Neural cell (in vitro differentiated cells): ENCODE measurements around the gene CCNL2. TPM values are rescaled to one million over a fixed set of nuclear protein-coding genes. Genes with fewer than 3 reads are reported as not detected.
A peak's percentile ranks its signal among the peaks of the same experiment; 100 is the strongest.

ENCODE experiments used
- H2AFZ ChIP-seq: fragments of 200-600, 300-800 bp; sonication (generic), shearing (Covaris generic); 2 replicates; pipeline ENCODE4 v1.6.0; 2014; ENCODE audit warnings: low read depth, mild to moderate bottlenecking, antibody characterized with exemption, low read length, moderate library complexity
- H3F3A ChIP-seq: fragments of 200-600 bp; shearing (Covaris generic); 2 replicates; pipeline ENCODE4 v1.6.1; 2016; ENCODE audit warnings: mild to moderate bottlenecking, moderate library complexity, mixed read lengths, antibody characterized with exemption, low read length; ENCODE audit not compliant: insufficient read depth, poor library complexity, severe bottlenecking
- H3K27ac ChIP-seq: fragments of 200-600, 300-800 bp; sonication (generic), shearing (Covaris generic); 2 replicates; pipeline ENCODE4 v1.5.1; 2014; ENCODE audit warnings: mild to moderate bottlenecking, low read length, moderate library complexity
- H3K27me3 ChIP-seq: fragments of 300-800, 200-600 bp; sonication (generic), shearing (Covaris generic); 2 replicates; pipeline ENCODE4 v1.6.0; 2014; ENCODE audit warnings: mild to moderate bottlenecking, low read depth, low read length, moderate library complexity; ENCODE audit not compliant: insufficient read depth
- H3K36me3 ChIP-seq: fragments of 300-800, 200-600 bp; sonication (generic), shearing (Covaris generic); 2 replicates; pipeline ENCODE4 v1.5.1; 2014; ENCODE audit warnings: mild to moderate bottlenecking, antibody characterized with exemption, low read length, moderate library complexity; ENCODE audit not compliant: insufficient read depth
- H3K4me2 ChIP-seq: fragments of 300-800, 200-600 bp; sonication (generic), shearing (Covaris generic); 2 replicates; pipeline ENCODE4 v1.6.0; 2014; ENCODE audit warnings: mild to moderate bottlenecking, low read length
- H3K4me3 ChIP-seq: fragments of 300-800, 200-600 bp; sonication (generic), shearing (Covaris generic); 2 replicates; pipeline ENCODE4 v1.5.1; 2014; ENCODE audit warnings: mild to moderate bottlenecking, low read length, moderate library complexity
- H3K79me2 ChIP-seq: fragments of 200-600 bp; shearing (Covaris generic); replicated peaks from 2 replicates; pipeline ENCODE4 v1.6.0; 2014; ENCODE audit warnings: mild to moderate bottlenecking, low read length, moderate library complexity; ENCODE audit not compliant: insufficient read depth
- H3K9ac ChIP-seq: fragments of 300-800, 200-600 bp; sonication (generic), shearing (Covaris generic); 2 replicates; pipeline ENCODE4 v1.6.1; 2016; ENCODE audit warnings: mild to moderate bottlenecking, low read length, mixed read lengths
- H3K9me2 ChIP-seq: fragments of 200-600 bp; shearing (Covaris generic); 2 replicates; pipeline ENCODE4 v1.6.1; 2016; ENCODE audit warnings: mild to moderate bottlenecking, low read length, mixed read lengths; ENCODE audit not compliant: insufficient read depth
- H3K9me3 ChIP-seq: fragments of 200-600, 300-800 bp; sonication (generic), shearing (Covaris generic); 2 replicates; pipeline ENCODE4 v1.6.1; 2016; ENCODE audit warnings: mild to moderate bottlenecking, mixed run types, low read length, moderate library complexity, mixed read lengths
- H4K20me1 ChIP-seq: fragments of 200-600 bp; shearing (Covaris generic); 2 replicates; pipeline ENCODE4 v1.6.1; 2016; ENCODE audit warnings: mild to moderate bottlenecking, mixed run types; ENCODE audit not compliant: insufficient read depth
- CTCF ChIP-seq: fragments of 450-650 bp; IDR thresholded peaks from 2 replicates; pipeline ENCODE4 v1.5.1; 2014; ENCODE audit warnings: antibody characterized with exemption, mild to moderate bottlenecking, moderate library complexity; ENCODE audit not compliant: poor library complexity, severe bottlenecking
- EP300 ChIP-seq: fragments of 450-650 bp; conservative IDR thresholded peaks from 2 replicates; pipeline ENCODE4 v1.6.1; 2014; ENCODE audit warnings: antibody characterized with exemption, mild to moderate bottlenecking, moderate library complexity; ENCODE audit not compliant: poor library complexity, severe bottlenecking
- EZH2 ChIP-seq: fragments of 200-600, 300-800 bp; shearing (Covaris generic), sonication (generic); IDR thresholded peaks from 2 replicates; pipeline ENCODE4 v1.6.1; 2014; ENCODE audit warnings: antibody characterized with exemption, low read length, borderline replicate concordance, mild to moderate bottlenecking; ENCODE audit not compliant: insufficient read depth, poor library complexity, severe bottlenecking
- MXI1 ChIP-seq: fragments of 450-650 bp; conservative IDR thresholded peaks from 2 replicates; pipeline ENCODE4 v1.6.1; 2014; ENCODE audit warnings: antibody characterized with exemption, mild to moderate bottlenecking; ENCODE audit not compliant: poor library complexity, severe bottlenecking
- POLR2AphosphoS5 ChIP-seq: IDR thresholded peaks from 2 replicates; pipeline ENCODE4 v1.6.1; 2012
- RAD21 ChIP-seq: fragments of 450-650 bp; conservative IDR thresholded peaks from 2 replicates; pipeline ENCODE4 v1.6.1; 2014; ENCODE audit warnings: antibody characterized with exemption, mild to moderate bottlenecking, moderate library complexity
- REST ChIP-seq: IDR thresholded peaks from 2 replicates; pipeline ENCODE4 v1.6.1; 2012; ENCODE audit warnings: borderline replicate concordance
- SMC3 ChIP-seq: fragments of 450-650 bp; conservative IDR thresholded peaks from 2 replicates; pipeline ENCODE4 v1.6.1; 2014; ENCODE audit warnings: antibody characterized with exemption, mild to moderate bottlenecking, moderate library complexity; ENCODE audit not compliant: poor library complexity
- TAF1 ChIP-seq: IDR thresholded peaks from 2 replicates; pipeline ENCODE4 v1.6.1; 2012; ENCODE audit warnings: low read depth
- polyA plus RNA-seq: library from polyadenylated mRNA; depleted of rRNA; stranded (reverse); fragments of >200 nt; gene quantifications from 2 replicates; pipeline ENCODE4 v1.2.3, GENCODE V29; 2014

The CCNL2 gene
- polyA plus RNA-seq, 1 donor from 2014 or later: 696 TPM

- no peaks in the 10 kb centered on the region for H3K9me2 ChIP-seq
Measured at GRCh38 chr1:1373815-1374588, 25.1 kb downstream of the CCNL2 start.

GRCh38 chr1:1373051-1373814, 25.9 kb downstream of the CCNL2 start:
- H3K27ac ChIP-seq: no peak overlapping the region
- no peaks in the 10 kb centered on the region for H3K36me3 ChIP-seq
- TF ChIP-seq MXI1 (no peak), TAF1 (no peak), POLR2AphosphoS5 (no peak), CTCF (no peak), RAD21 (no peak), REST (no peak), SMC3 (no peak), EZH2 (no peak), EP300 (no peak)
- peak overlapping the region; percentile 98 for H3K4me3 ChIP-seq
- H2AFZ ChIP-seq: no peak overlapping the region
- no peaks in the 10 kb centered on the region for H3K27me3 ChIP-seq
- H3K4me2 ChIP-seq: no peak overlapping the region
- H3F3A ChIP-seq: no peaks in the 10 kb centered on the region
- H3K9me2 ChIP-seq: no peaks in the 10 kb centered on the region
- H3K9ac ChIP-seq: no peak overlapping the region
- H3K9me3 ChIP-seq: no peaks in the 10 kb centered on the region
- H4K20me1 ChIP-seq: no peaks in the 10 kb centered on the region
- no peaks in the 10 kb centered on the region for H3K79me2 ChIP-seq

More at GRCh38 chr1:1373815-1374588, 25.1 kb downstream of the CCNL2 start:
- H3K27me3 ChIP-seq: no peaks in the 10 kb centered on the region
- H3K36me3 ChIP-seq: no peaks in the 10 kb centered on the region
- H3K9ac ChIP-seq: peak overlapping the region; percentile 91
- TF ChIP-seq EZH2 (no peak), POLR2AphosphoS5 (no peak)
- no peak overlapping the region for H3K27ac ChIP-seq
- no peaks in the 10 kb centered on the region for H3K9me3 ChIP-seq
- peak overlapping the region; percentile 98 for H3K4me3 ChIP-seq
- no peaks in the 10 kb centered on the region for H4K20me1 ChIP-seq
- no peaks in the 10 kb centered on the region for H3K79me2 ChIP-seq
- H2AFZ ChIP-seq: no peak overlapping the region
- peak overlapping the region; percentile 39 for H3K4me2 ChIP-seq
- no peaks in the 10 kb centered on the region for H3F3A ChIP-seq
